GM12865 (cell line): Measurements from ENCODE around the gene GALNT9.
"Not testable (repeated sequence)": the region's sequence is repeated elsewhere in the genome, so short reads cannot be mapped to it uniquely, and the experiment has no call there.

Experiments used
- DNase-seq: peaks from one replicate; pipeline ENCODE4 v3.0.0; 2010; ENCODE audit warnings: low read depth
- H3K4me3 ChIP-seq: 2 replicates; pipeline ENCODE4 v1.5.1; 2011; ENCODE audit warnings: mild to moderate bottlenecking, low read depth, low read length, control low read depth
- CTCF ChIP-seq: IDR thresholded peaks from 2 replicates; pipeline ENCODE4 v1.5.1; 2011; ENCODE audit warnings: low read length, control low read depth, low read depth, inconsistent platforms; ENCODE audit not compliant: insufficient read depth; ENCODE audit errors: missing control alignments

GALNT9 gene

GRCh38 chr12:132362996-132363660, 33.7 kb upstream of the GALNT9 start:
- TF ChIP-seq CTCF: no peak
- no peak for DNase-seq
- H3K4me3 ChIP-seq: no peak overlapping the region

GRCh38 chr12:132360906-132361777, 31.8 kb upstream of the GALNT9 start:
- DNase-seq: no peak
- H3K4me3 ChIP-seq: no peak overlapping the region
- TF ChIP-seq CTCF: no peak

GRCh38 chr12:132360410-132360809, 31.0 kb upstream of the GALNT9 start:
- no peak overlapping the region for H3K4me3 ChIP-seq
- TF ChIP-seq CTCF: no peak
- no peak for DNase-seq

- no peak for TF ChIP-seq CTCF
- peak; percentile 4 for DNase-seq
- no peak overlapping the region for H3K4me3 ChIP-seq
These were observed 30.6 kb upstream of the GALNT9 start for GRCh38 chr12:132359971-132360370.

- no peak overlapping the region for H3K4me3 ChIP-seq
- DNase-seq: no peak
- TF ChIP-seq CTCF: no peak
These were observed 30.2 kb upstream of the GALNT9 start for GRCh38 chr12:132359551-132359950.

- DNase-seq, H3K4me3 ChIP-seq: not testable (repeated sequence)
These were observed 29.1 kb upstream of the GALNT9 start for GRCh38 chr12:132358241-132359225.

GRCh38 chr12:132357623-132358186, 28.3 kb upstream of the GALNT9 start:
- DNase-seq: no peak
- no peak for TF ChIP-seq CTCF
- H3K4me3 ChIP-seq: no peak overlapping the region
